GM20000 (cell line): ENCODE data around the gene ARID3A.
A peak's percentile ranks its signal among the peaks of the same experiment; 100 is the strongest.

Experiments
- DNase-seq: peaks from one replicate; pipeline ENCODE4 v3.0.0; 2012; ENCODE audit warnings: low spot score
- TF ChIP-seq, protein P1 (sequence below): IDR thresholded peaks from 2 replicates; pipeline ENCODE4 v1.5.1; 2012; ENCODE audit warnings: mild to moderate bottlenecking, control low read depth; ENCODE audit errors: extremely low read depth, missing control alignments

ARID3A gene

DNA sequence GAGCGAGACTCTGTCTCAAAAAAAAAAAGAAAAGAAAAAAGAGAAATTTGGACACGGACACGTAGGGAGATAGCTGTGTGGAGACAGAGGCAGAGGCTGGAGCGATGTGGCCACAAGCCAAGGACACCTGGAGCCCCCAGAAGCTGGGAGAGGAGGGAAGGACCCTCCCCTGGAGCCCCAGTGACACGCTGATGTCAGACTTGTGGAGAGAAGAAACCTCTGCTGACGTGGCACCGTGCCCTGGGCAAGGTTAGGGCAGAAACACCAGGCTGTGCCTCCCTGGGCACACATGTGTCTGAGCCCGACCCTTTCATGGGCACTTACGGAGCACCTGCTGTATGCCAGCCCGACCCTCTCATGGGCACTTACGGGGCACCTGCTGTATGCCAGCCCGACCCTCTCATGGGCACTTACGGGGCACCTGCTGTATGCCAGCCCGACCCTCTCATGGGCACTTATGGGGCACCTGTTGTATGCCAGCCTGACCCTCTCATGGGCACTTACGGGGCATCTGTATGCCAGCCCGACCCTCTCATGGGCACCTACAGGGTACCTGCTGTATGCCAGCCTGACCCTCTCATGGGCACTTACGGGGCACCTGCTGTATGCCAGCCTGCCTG is 17.8 kb downstream of the ARID3A start:
- no peak for DNase-seq
- TF ChIP-seq, protein P1, sequence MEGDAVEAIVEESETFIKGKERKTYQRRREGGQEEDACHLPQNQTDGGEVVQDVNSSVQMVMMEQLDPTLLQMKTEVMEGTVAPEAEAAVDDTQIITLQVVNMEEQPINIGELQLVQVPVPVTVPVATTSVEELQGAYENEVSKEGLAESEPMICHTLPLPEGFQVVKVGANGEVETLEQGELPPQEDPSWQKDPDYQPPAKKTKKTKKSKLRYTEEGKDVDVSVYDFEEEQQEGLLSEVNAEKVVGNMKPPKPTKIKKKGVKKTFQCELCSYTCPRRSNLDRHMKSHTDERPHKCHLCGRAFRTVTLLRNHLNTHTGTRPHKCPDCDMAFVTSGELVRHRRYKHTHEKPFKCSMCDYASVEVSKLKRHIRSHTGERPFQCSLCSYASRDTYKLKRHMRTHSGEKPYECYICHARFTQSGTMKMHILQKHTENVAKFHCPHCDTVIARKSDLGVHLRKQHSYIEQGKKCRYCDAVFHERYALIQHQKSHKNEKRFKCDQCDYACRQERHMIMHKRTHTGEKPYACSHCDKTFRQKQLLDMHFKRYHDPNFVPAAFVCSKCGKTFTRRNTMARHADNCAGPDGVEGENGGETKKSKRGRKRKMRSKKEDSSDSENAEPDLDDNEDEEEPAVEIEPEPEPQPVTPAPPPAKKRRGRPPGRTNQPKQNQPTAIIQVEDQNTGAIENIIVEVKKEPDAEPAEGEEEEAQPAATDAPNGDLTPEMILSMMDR, result no peak

DNA sequence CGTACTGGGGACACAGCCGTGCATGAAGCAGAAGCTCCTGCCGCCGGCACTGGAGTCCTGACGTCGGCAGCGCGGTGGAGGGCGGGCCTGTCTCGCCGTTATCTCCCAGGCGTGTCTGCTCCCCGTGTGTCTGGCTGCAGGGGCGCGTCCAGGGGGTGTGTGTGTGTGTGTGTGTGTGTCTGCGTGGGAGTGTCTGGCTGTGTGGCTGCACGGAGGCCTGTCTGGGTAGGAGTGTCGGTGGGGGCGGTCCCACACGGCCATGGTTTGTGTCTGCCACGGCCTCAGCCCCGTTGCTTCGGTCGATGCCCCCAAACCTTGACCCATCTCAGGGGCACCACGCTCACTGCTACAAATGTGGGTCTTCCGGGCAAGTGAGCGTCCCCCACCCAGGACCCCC is 18.3 kb downstream of the ARID3A start:
- TF ChIP-seq, protein P1, result no peak
- no peak for DNase-seq

DNA sequence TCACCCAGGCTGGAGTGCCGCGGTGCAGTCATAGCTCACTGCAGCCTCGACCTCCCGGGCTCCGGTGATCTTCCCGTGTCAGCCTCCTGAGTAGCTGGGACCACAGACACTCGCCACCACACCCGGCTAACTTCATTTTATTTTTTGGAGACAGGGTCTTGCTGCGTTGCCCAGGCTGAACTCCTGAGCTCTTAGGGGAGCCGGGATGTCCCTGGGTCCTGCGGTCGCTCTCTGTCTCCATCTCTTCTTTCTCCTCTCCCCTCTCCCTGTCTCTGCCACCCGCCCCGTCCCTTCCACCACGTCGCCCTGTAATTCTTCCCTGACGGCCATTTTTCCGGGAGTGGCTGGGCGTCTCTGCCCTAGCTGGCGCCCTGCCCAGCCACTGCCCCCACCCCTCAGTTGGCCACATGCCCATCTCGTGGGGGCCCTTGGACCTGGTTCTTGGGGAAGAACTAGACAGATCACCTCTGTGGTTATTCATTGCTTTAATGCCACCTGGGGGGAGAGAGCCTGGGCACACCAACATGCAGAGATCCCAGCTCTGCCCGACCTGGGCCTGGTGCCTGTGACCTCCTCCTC is 18.9 kb downstream of the ARID3A start:
- TF ChIP-seq, protein P1, result no peak
- DNase-seq, result no peak

DNA sequence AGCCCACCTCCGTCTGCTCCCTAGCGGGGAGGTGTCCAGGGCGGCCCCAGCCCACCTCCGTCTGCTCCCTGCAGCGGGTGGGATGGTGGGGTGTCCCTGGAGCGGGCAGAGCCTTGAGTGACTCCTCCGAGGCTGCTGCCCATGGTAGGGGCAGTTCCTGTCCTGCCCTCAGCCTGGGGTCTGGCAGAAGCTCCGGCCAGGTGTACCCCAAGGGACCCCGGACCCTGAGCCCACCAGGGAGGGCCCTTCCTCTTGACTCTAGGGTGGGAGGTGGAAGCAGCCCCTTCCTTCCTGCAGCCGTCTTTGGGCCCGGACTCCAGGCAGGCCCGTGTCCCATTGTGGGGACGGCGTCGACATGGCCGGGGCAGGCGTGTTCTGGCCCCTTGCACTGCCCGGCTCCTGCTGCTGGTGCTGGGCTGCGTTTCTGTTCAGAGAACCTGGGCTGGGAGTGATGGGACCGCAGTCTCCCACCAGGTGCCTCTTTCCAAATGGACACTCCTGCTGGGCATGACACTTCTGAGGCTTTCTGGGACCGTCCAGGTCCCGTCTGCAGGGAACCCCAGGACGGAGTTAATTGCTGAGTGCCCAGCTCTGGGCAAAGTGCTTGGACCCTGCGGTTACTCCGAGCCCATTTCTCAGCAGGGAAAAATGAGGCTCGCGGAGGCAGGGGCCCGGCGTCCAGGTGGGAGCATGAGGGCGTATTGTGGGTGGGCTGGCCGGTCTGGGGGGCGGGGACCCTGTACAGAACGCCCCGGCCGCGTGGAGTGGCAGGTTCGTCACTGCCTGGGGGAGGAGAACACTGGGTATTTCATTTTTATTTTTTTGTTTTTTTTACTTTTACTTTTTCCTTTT is 19.8 kb downstream of the ARID3A start:
- TF ChIP-seq, protein P1, result no peak

DNA sequence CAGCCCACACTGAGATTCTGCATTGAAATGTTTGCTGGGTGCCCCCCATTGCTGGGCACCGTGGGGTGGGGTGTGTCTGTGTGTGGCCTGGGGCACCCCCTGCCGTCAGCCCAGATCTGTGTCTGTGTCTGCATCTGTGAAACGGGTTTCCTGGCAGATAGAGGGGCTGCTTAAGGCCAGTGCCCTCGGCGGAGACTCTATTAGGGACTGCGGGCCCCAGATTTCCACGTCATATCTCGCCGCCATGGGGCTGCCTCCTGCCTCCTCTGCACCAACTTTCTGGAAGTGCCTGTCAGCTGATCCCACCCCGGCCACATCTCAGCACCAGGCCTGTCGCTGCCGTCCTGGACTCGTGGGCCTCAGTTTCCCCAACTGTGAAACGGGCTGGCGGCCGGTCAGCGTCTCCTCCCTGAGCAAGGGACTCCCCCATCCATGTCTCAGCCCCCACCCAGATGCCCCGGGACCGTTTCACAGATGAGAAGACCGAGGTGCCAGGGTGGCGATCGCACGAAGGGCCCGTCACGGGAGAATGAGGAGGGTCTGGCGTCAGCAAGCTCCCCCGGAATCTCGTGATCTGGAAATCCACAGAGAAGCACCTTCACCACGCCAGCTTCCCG is 21.4 kb downstream of the ARID3A start:
- DNase-seq, result peak; percentile 68
- TF ChIP-seq, protein P1, result no peak

More for the DNA sequence above, 19.8 kb downstream of the ARID3A start:
- DNase-seq, result no peak

DNA sequence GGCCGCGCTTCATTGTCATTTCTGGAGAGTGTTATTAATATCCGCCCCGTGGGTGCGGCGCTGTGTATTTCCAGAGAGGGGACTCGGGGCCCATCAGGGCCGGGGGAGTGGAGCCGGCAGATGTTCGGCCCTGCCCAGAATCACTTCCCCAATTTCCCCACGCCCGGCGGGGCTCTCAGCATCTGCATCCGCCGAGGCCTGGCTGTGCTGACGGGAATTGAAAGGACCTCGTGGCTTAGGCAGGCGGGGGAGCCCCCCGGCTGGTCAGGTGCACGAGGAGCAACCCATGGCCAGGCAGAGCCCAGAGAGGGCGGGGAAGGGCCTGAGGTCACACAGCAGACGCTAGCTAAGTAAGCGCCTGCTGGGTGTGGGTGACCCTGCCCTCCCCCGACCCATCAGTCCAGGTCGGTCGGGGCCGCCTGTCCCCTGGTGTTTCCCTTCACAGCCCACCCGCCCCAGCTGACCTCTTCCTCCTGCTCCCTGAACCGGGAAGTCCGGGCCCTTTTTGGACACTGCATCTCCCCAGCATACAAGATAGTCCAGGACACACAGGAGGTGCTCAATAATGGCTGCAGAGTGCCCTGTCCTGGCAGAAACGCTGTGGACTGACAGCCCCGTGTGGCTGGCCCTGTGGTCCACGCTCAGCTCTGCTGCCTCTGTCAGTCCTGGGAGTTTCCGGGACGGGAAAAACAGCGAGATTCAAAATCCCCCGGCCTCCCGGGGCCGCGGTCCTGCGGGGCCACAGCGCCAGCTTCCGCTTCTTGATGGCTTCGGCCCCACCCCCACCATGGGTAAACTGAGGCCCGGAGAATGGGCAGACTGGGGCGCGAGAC is 22.1 kb downstream of the ARID3A start:
- TF ChIP-seq, protein P1, result no peak
- DNase-seq, result peak; percentile 94
